Type B pancreatic cell (in vitro differentiated cells): ENCODE results near the gene SND1. TPM values are rescaled to one million over a fixed set of nuclear protein-coding genes. Genes with fewer than 3 reads are reported as not detected.

Experiments
- DNase-seq: peaks from one replicate; pipeline ENCODE4 v3.0.0; 2021; ENCODE audit warnings: mixed read lengths; ENCODE audit not compliant: unreplicated experiment; ENCODE audit errors: extremely low spot score
- H3K27ac Mint-ChIP-seq: 2 replicates; pipeline ENCODE4 v1.8.0; 2021; ENCODE audit warnings: mild to moderate bottlenecking, mixed read lengths
- H3K27me3 Mint-ChIP-seq: 2 replicates; pipeline ENCODE4 v1.8.0; 2021; ENCODE audit warnings: mixed read lengths
- H3K36me3 Mint-ChIP-seq: 2 replicates; pipeline ENCODE4 v1.8.0; 2021; ENCODE audit warnings: mixed read lengths
- H3K4me1 Mint-ChIP-seq: one replicate; pipeline ENCODE4 v1.8.0; 2021; ENCODE audit warnings: mixed read lengths; ENCODE audit not compliant: unreplicated experiment
- H3K4me3 Mint-ChIP-seq: 2 replicates; pipeline ENCODE4 v1.8.0; 2021; ENCODE audit warnings: mild to moderate bottlenecking, mixed read lengths
- H3K9me3 Mint-ChIP-seq: 2 replicates; pipeline ENCODE4 v1.8.0; 2021; ENCODE audit warnings: mixed read lengths
- CTCF ChIP-seq: fragments of 200-600 bp; sonication (generic); conservative IDR thresholded peaks from 2 replicates; pipeline ENCODE4 v1.5.0; 2021; ENCODE audit warnings: antibody characterized with exemption, mild to moderate bottlenecking
- total RNA-seq: library from RNA; stranded (reverse); gene quantifications from 2 replicates; pipeline ENCODE4 v1.2.1, GENCODE V29; 2021; ENCODE audit warnings: low replicate concordance

The SND1 gene
- total RNA-seq, 1 donor from 2014 or later, result 199 TPM

GRCh38 chr7:127882313-127882920 is 230.4 kb downstream of the SND1 start:
- H3K36me3 Mint-ChIP-seq, result peaks cover 7% of the 10 kb centered on the region
- no peaks in the 10 kb centered on the region for H3K27me3 Mint-ChIP-seq
- no peak overlapping the region for H3K4me3 Mint-ChIP-seq
- no peak overlapping the region for H3K27ac Mint-ChIP-seq
- no peak for DNase-seq
- H3K9me3 Mint-ChIP-seq, result no peaks in the 10 kb centered on the region
- no peak for TF ChIP-seq CTCF
- peaks cover 24% of the 10 kb centered on the region for H3K4me1 Mint-ChIP-seq

GRCh38 chr7:127884066-127884559 is 232.1 kb downstream of the SND1 start:
- Mint-ChIP-seq H3K9me3 (no peaks in the 10 kb centered on the region), H3K4me1 (peaks cover 24% of the 10 kb centered on the region), H3K27me3 (no peaks in the 10 kb centered on the region), H3K27ac (no peak overlapping the region), H3K4me3 (no peak overlapping the region), H3K36me3 (peaks cover 14% of the 10 kb centered on the region)
- TF ChIP-seq CTCF, result peak; percentile 30
- DNase-seq, result no peak

DNA sequence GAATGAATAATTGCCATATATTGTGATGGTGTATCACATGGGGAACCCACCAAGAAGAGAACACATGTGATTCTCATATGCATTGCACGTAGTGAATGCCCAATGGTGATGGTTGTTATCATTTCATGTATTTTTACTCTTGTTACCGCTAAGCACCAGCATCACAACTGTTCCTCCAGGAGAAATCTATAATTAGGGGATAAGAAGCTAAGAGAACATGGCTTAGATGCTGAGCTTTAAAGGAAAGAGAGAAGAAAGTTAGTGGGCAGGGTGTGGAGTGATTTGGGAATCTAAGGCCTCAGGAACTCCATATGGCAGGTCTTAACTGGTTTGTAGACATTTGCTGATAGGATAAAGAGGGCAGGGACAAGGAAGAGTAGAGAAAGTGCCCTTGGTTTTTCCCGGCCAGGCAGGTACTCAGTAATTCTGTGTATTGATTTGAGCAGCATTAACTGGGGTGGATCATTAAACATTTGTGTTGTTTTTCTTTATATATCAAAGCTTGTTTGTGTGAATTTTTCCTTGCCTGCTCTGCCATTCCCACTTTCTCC is 233.3 kb downstream of the SND1 start:
- Mint-ChIP-seq H3K27ac (peak overlapping the region; percentile 76), H3K4me1 (peaks cover 24% of the 10 kb centered on the region), H3K4me3 (no peak overlapping the region), H3K36me3 (peaks cover 24% of the 10 kb centered on the region), H3K27me3 (no peaks in the 10 kb centered on the region), H3K9me3 (no peaks in the 10 kb centered on the region)
- no peak for TF ChIP-seq CTCF
- DNase-seq, result no peak

- Mint-ChIP-seq H3K4me1 (peaks cover 28% of the 10 kb centered on the region), H3K27me3 (no peaks in the 10 kb centered on the region), H3K4me3 (peak overlapping the region; percentile 38), H3K36me3 (peaks cover 25% of the 10 kb centered on the region), H3K27ac (peak overlapping the region; percentile 76), H3K9me3 (no peaks in the 10 kb centered on the region)
- DNase-seq, result no peak
- TF ChIP-seq CTCF, result no peak
These were observed 233.8 kb downstream of the SND1 start for GRCh38 chr7:127885843-127886242.

- Mint-ChIP-seq H3K4me3 (no peak overlapping the region), H3K9me3 (no peaks in the 10 kb centered on the region), H3K27me3 (no peaks in the 10 kb centered on the region), H3K36me3 (peaks cover 26% of the 10 kb centered on the region), H3K27ac (peak overlapping the region; percentile 76), H3K4me1 (peaks cover 30% of the 10 kb centered on the region)
- DNase-seq, result no peak
- no peak for TF ChIP-seq CTCF
These were observed 234.3 kb downstream of the SND1 start for GRCh38 chr7:127886248-127886647.
